ENCODE measurements around the gene BSG. TPM values are rescaled to one million over a fixed set of nuclear protein-coding genes. Genes with fewer than 3 reads are reported as not detected.

BSG gene
- total and polyA plus RNA-seq, 9 of the 15 experiments (the other 6 are each of a cell fraction or from before 2014, with no cell fraction given): 4.6 to 495 (median 187) TPM

- Histone ChIP-seq H3K4me3 (no peak overlapping the region), H3K9me3 (replicated peaks; ENCODE audit: control insufficient read depth, insufficient read depth, low read depth, low read length) (peaks cover 2% of the 10 kb centered on the region; the same call in 1 of the 2 replicates), H3K36me3 (ENCODE audit: control insufficient read depth, insufficient read depth, low read length) (no peaks in the 10 kb centered on the region), H4K20me1 (replicated peaks; ENCODE audit: control insufficient read depth, insufficient read depth, low read length) (no peaks in the 10 kb centered on the region), H3K4me2 (ENCODE audit: insufficient read depth, low read length) (no peak overlapping the region), H3K79me2 (ENCODE audit: control insufficient read depth, insufficient read depth, low read length) (no peaks in the 10 kb centered on the region), H2AFZ (ENCODE audit: low read depth, low read length) (no peak overlapping the region), H3K27ac (ENCODE audit: extremely low read depth, low read depth, low read length) (no peak overlapping the region), H3K4me1 (replicated peaks in 1 of 2; ENCODE audit: control insufficient read depth in 2 of 2, insufficient read depth in 2 of 2, low read length in 2 of 2) (peaks cover 0 to 42% of the 10 kb centered on the region in 2 experiments; a peak in 2 of 5 replicates), H3K9me1 (ENCODE audit: control insufficient read depth, insufficient read depth, low read length) (no peaks in the 10 kb centered on the region), H3K9ac (ENCODE audit: insufficient read depth in 1 of 2, low read depth in 2 of 2, low read length in 2 of 2) (no peak overlapping the region), H3K27me3 (ENCODE audit: control insufficient read depth in 2 of 2, insufficient read depth in 2 of 2, low read length in 2 of 2) (no peaks in the 10 kb centered on the region)
- ChIA-PET POLR2A (no interaction called here), CTCF (ENCODE audit: low intra/inter-chr PET ratio) (no interaction called here)
- ATAC-seq (no peak), FAIRE-seq (no peak), DNase-seq (ENCODE audit: extremely low read depth in 1 of 4, low spot score in 3 of 4) (no peak)
- no TSS peak for BruUV-seq (replicated peaks)
- in situ Hi-C loops (cut with MboI): no loop called here
- 78% methylated on average over 24 of the region's 35 CpGs for WGBS (ENCODE audit: insufficient coverage, low coverage, missing lambda C conversion rate)
- intact Hi-C loops (cut with micrococcal nuclease): no loop called here
- TF ChIP-seq STAG1 (CRISPR knock-in tag; IDR thresholded peaks at IDR 0.05; ENCODE audit: borderline replicate concordance): no peak
- TF ChIP-seq NFYB (IDR thresholded peaks at IDR 0.05; ENCODE audit: extremely low read depth, insufficient read length): no peak
- TF ChIP-seq ZNF780A (CRISPR knock-in tag; IDR thresholded peaks at IDR 0.05): no peak
- TF ChIP-seq CBX5 (IDR thresholded peaks at IDR 0.05; ENCODE audit: borderline replicate concordance, low read depth): no peak
- TF ChIP-seq MGA (IDR thresholded peaks at IDR 0.05): no peak
- no peak for TF ChIP-seq ATF2 (CRISPR knock-in tag; IDR thresholded peaks at IDR 0.05)
- TF ChIP-seq ZNF589 (CRISPR knock-in tag; IDR thresholded peaks at IDR 0.05; ENCODE audit: low read depth): no peak
- no peak for TF ChIP-seq ZSCAN29 (IDR thresholded peaks at IDR 0.05)
- TF ChIP-seq ZNF134 (CRISPR knock-in tag; conservative IDR thresholded peaks at IDR 0.05): no peak
- no peak for TF ChIP-seq DACH1 (IDR thresholded peaks at IDR 0.05; ENCODE audit: partially characterized antibody)
These were observed 30.2 kb downstream of the BSG start for GRCh38 chr19:602391-603301.
